Measurements from ENCODE around the gene EN2.

Gene EN2

GRCh38 chr7:155469311-155470185, 11.6 kb downstream of the EN2 start:
- Histone ChIP-seq H3K9ac (ENCODE audit: low read length) (no peak overlapping the region), H3K36me3 (ENCODE audit: control insufficient read depth, insufficient read depth, low read length, severe bottlenecking) (no peaks in the 10 kb centered on the region), H3K27me3 (replicated peaks; ENCODE audit: control insufficient read depth, insufficient read depth, low read length) (peaks cover 88% of the 10 kb centered on the region), H3K9me3 (ENCODE audit: control insufficient read depth, low read length) (no peaks in the 10 kb centered on the region), H3K4me1 (ENCODE audit: control insufficient read depth, insufficient read depth, low read length) (peaks cover 5% of the 10 kb centered on the region), H3K4me3 (ENCODE audit: low read length) (no peak overlapping the region)
- DNase-seq (ENCODE audit: low read depth): no peak

DNA sequence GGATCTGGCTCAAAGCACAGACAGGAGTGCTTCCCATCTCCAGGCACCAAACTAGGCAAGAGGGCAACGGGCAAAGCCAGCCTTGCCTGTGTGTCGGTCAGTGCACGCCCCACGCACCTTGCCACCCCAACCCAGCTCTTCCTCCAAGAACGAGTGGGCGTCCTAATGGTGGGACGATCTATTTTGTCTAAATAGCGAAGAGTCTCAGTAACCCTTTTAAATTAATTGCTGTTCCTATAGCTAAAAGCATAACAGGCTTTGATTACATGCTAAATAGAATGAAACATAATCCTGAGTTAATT, 12.2 kb downstream of the EN2 start:
- Histone ChIP-seq H3K4me3 (ENCODE audit: low read length) (no peak overlapping the region), H3K9me3 (ENCODE audit: control insufficient read depth, low read length) (no peaks in the 10 kb centered on the region), H3K4me1 (ENCODE audit: control insufficient read depth, insufficient read depth, low read length) (peaks cover 5% of the 10 kb centered on the region), H3K36me3 (ENCODE audit: control insufficient read depth, insufficient read depth, low read length, severe bottlenecking) (no peaks in the 10 kb centered on the region), H3K27me3 (replicated peaks; ENCODE audit: control insufficient read depth, insufficient read depth, low read length) (peaks cover 88% of the 10 kb centered on the region), H3K9ac (ENCODE audit: low read length) (no peak overlapping the region)
- no peak for DNase-seq (ENCODE audit: low read depth)

- no peak for DNase-seq (ENCODE audit: low read depth)
- no peak overlapping the region for H3K9ac ChIP-seq (ENCODE audit: low read length)
- peaks cover 5% of the 10 kb centered on the region for H3K4me1 ChIP-seq (ENCODE audit: control insufficient read depth, insufficient read depth, low read length)
- H3K27me3 ChIP-seq (replicated peaks; ENCODE audit: control insufficient read depth, insufficient read depth, low read length): peaks cover 88% of the 10 kb centered on the region
- peaks cover 6% of the 10 kb centered on the region for H3K9me3 ChIP-seq (ENCODE audit: control insufficient read depth, low read length)
- H3K4me3 ChIP-seq (ENCODE audit: low read length): no peak overlapping the region
- no peaks in the 10 kb centered on the region for H3K36me3 ChIP-seq (ENCODE audit: control insufficient read depth, insufficient read depth, low read length, severe bottlenecking)
Observed at GRCh38 chr7:155470686-155471638, 13.0 kb downstream of the EN2 start.

DNA sequence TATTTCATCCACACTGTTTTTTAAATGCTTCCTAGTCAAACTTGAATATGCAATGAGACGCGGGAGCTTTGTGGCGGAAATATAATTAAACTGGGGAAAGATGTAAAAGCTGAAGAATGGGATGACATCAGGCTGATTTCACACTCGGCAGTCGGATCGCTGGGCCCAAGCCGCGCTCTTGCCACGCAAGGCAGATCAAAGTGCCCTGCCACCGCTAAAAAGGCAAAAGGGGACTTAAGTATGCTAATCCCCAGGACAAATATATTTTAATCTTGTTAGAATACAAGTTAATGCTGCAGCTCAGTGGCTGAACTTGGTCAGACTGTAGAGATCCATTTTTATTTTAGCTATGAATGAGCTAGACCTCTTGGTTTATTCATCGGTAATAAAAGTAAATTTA, 13.8 kb downstream of the EN2 start:
- peaks cover 88% of the 10 kb centered on the region for H3K27me3 ChIP-seq (replicated peaks; ENCODE audit: control insufficient read depth, insufficient read depth, low read length)
- H3K4me3 ChIP-seq (ENCODE audit: low read length): no peak overlapping the region
- H3K9ac ChIP-seq (ENCODE audit: low read length): no peak overlapping the region
- peaks cover 5% of the 10 kb centered on the region for H3K4me1 ChIP-seq (ENCODE audit: control insufficient read depth, insufficient read depth, low read length)
- no peak for DNase-seq (ENCODE audit: low read depth)
- no peaks in the 10 kb centered on the region for H3K36me3 ChIP-seq (ENCODE audit: control insufficient read depth, insufficient read depth, low read length, severe bottlenecking)
- H3K9me3 ChIP-seq (ENCODE audit: control insufficient read depth, low read length): peaks cover 12% of the 10 kb centered on the region

GRCh38 chr7:155477476-155477875, 19.5 kb downstream of the EN2 start:
- Histone ChIP-seq H3K36me3 (ENCODE audit: control insufficient read depth, insufficient read depth, low read length, severe bottlenecking) (no peaks in the 10 kb centered on the region), H3K9ac (ENCODE audit: low read length) (no peak overlapping the region), H3K4me1 (ENCODE audit: control insufficient read depth, insufficient read depth, low read length) (no peaks in the 10 kb centered on the region), H3K27me3 (replicated peaks; ENCODE audit: control insufficient read depth, insufficient read depth, low read length) (peaks cover 56% of the 10 kb centered on the region), H3K4me3 (ENCODE audit: low read length) (no peak overlapping the region), H3K9me3 (ENCODE audit: control insufficient read depth, low read length) (peaks cover 13% of the 10 kb centered on the region)
- no peak for DNase-seq (ENCODE audit: low read depth)

GRCh38 chr7:155481764-155482163, 23.8 kb downstream of the EN2 start:
- no peak for DNase-seq (ENCODE audit: low read depth)
- H3K4me1 ChIP-seq (ENCODE audit: control insufficient read depth, insufficient read depth, low read length): no peaks in the 10 kb centered on the region
- H3K4me3 ChIP-seq (ENCODE audit: low read length): no peak overlapping the region
- no peak overlapping the region for H3K9ac ChIP-seq (ENCODE audit: low read length)
- H3K36me3 ChIP-seq (ENCODE audit: control insufficient read depth, insufficient read depth, low read length, severe bottlenecking): no peaks in the 10 kb centered on the region
- peaks cover 42% of the 10 kb centered on the region for H3K27me3 ChIP-seq (replicated peaks; ENCODE audit: control insufficient read depth, insufficient read depth, low read length)
- H3K9me3 ChIP-seq (ENCODE audit: control insufficient read depth, low read length): peaks cover under 1% of the 10 kb centered on the region

DNA sequence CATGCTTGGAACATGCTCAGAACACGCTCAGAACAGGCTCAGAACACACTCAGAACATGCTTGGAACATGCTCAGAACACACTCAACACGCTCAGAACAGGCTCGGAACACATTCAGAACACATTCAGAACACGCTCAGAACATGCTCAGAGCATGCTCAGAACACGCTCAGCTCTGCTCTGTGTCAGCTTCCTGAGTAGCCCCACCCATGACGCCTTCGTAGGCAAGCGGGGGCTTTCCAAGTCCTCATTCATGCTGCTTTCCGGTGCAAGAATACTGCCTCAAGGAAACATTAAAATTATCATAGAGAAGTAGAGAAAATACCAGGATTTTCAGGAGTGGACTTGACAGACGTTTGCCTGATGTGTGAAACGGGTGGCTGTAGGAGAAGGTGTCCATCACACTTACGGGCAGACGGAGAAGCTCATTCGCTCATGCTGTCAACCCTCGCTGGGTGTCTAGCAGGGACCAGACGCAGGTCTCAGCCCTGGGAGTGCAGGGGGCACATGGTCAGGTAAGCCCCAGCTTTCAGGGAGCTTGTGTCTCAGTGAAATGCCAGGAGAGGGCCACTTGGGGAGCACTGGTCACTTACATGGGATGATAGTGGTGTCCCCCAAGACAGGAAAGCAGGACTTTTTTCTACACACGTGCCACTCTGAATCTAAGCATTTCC, 24.7 kb downstream of the EN2 start:
- H3K9ac ChIP-seq (ENCODE audit: low read length): no peak overlapping the region
- H3K4me1 ChIP-seq (ENCODE audit: control insufficient read depth, insufficient read depth, low read length): no peaks in the 10 kb centered on the region
- DNase-seq (ENCODE audit: low read depth): no peak
- H3K4me3 ChIP-seq (ENCODE audit: low read length): no peak overlapping the region
- no peaks in the 10 kb centered on the region for H3K9me3 ChIP-seq (ENCODE audit: control insufficient read depth, low read length)
- H3K36me3 ChIP-seq (ENCODE audit: control insufficient read depth, insufficient read depth, low read length, severe bottlenecking): no peaks in the 10 kb centered on the region
- peaks cover 37% of the 10 kb centered on the region for H3K27me3 ChIP-seq (replicated peaks; ENCODE audit: control insufficient read depth, insufficient read depth, low read length)

GRCh38 chr7:155483245-155483644, 25.3 kb downstream of the EN2 start:
- Histone ChIP-seq H3K27me3 (replicated peaks; ENCODE audit: control insufficient read depth, insufficient read depth, low read length) (peaks cover 42% of the 10 kb centered on the region), H3K9ac (ENCODE audit: low read length) (no peak overlapping the region), H3K36me3 (ENCODE audit: control insufficient read depth, insufficient read depth, low read length, severe bottlenecking) (no peaks in the 10 kb centered on the region), H3K4me1 (ENCODE audit: control insufficient read depth, insufficient read depth, low read length) (no peaks in the 10 kb centered on the region), H3K9me3 (ENCODE audit: control insufficient read depth, low read length) (no peaks in the 10 kb centered on the region), H3K4me3 (ENCODE audit: low read length) (no peak overlapping the region)
- no peak for DNase-seq (ENCODE audit: low read depth)

DNA sequence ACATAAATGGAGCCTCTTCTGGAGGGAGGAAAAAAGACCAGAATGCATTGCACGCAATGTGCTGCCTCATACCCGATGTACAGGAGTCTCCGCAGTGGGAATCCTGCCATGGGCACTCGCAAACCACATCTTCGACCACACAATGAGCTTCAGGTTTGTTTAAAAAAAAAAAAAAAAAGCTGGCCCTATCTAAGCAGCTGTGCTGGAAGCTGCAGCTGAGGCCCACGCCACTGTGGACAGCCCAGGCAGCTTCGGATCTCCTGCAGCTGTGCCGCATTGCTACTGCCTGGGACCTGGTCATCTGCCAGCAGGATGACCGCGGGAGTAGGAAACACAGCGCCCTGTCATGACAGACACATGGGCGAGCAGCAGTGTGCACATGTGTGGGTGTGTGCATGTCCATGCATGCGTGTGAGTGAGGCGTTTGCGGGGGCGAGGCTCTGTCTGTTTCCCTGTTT, 26.0 kb downstream of the EN2 start:
- DNase-seq (ENCODE audit: low read depth): no peak
- Histone ChIP-seq H3K36me3 (ENCODE audit: control insufficient read depth, insufficient read depth, low read length, severe bottlenecking) (no peaks in the 10 kb centered on the region), H3K9me3 (ENCODE audit: control insufficient read depth, low read length) (no peaks in the 10 kb centered on the region), H3K9ac (ENCODE audit: low read length) (no peak overlapping the region), H3K4me3 (ENCODE audit: low read length) (no peak overlapping the region), H3K4me1 (ENCODE audit: control insufficient read depth, insufficient read depth, low read length) (no peaks in the 10 kb centered on the region), H3K27me3 (replicated peaks; ENCODE audit: control insufficient read depth, insufficient read depth, low read length) (peaks cover 47% of the 10 kb centered on the region)

- Histone ChIP-seq H3K36me3 (ENCODE audit: control insufficient read depth, insufficient read depth, low read length, severe bottlenecking) (no peaks in the 10 kb centered on the region), H3K27me3 (replicated peaks; ENCODE audit: control insufficient read depth, insufficient read depth, low read length) (peaks cover 51% of the 10 kb centered on the region), H3K9me3 (ENCODE audit: control insufficient read depth, low read length) (no peaks in the 10 kb centered on the region), H3K4me3 (ENCODE audit: low read length) (no peak overlapping the region), H3K9ac (ENCODE audit: low read length) (no peak overlapping the region), H3K4me1 (ENCODE audit: control insufficient read depth, insufficient read depth, low read length) (no peaks in the 10 kb centered on the region)
- no peak for DNase-seq (ENCODE audit: low read depth)
Observed at GRCh38 chr7:155484483-155485399, 26.8 kb downstream of the EN2 start.

Measured in adipocyte (in vitro differentiated cells).